ENCODE results near the gene TANGO6.

Gene TANGO6

GRCh38 chr16:68884401-68884800 is 41.1 kb downstream of the TANGO6 start:
- no peak overlapping the region for H3K27ac ChIP-seq (ENCODE audit: low read length)
- no peak for DNase-seq

GRCh38 chr16:68884861-68885720 is 41.8 kb downstream of the TANGO6 start:
- Histone ChIP-seq H3K9me2 (replicated peaks; ENCODE audit: insufficient read depth, low read length) (no peaks in the 10 kb centered on the region), H3K27ac (ENCODE audit: low read length) (no peak overlapping the region), H3K9ac (ENCODE audit: low read length) (no peak overlapping the region)

More at GRCh38 chr16:68884401-68884800, 41.1 kb downstream of the TANGO6 start:
- H3K79me2 ChIP-seq (ENCODE audit: low read length): no peaks in the 10 kb centered on the region
- H3K4me2 ChIP-seq (ENCODE audit: low read depth, low read length): no peak overlapping the region
- no peak overlapping the region for H3K9ac ChIP-seq (ENCODE audit: low read length)
- H3K4me1 ChIP-seq (ENCODE audit: low read length): no peaks in the 10 kb centered on the region
- no peak overlapping the region for H2AFZ ChIP-seq (ENCODE audit: low read length)
- H3F3A ChIP-seq (ENCODE audit: insufficient read depth, low read length): no peaks in the 10 kb centered on the region
- no peak overlapping the region for H3K4me3 ChIP-seq (ENCODE audit: low read length)
- no peaks in the 10 kb centered on the region for H3K9me3 ChIP-seq (replicated peaks; ENCODE audit: insufficient read depth, low read length)
- H4K20me1 ChIP-seq (ENCODE audit: insufficient read depth, low read length): no peaks in the 10 kb centered on the region
- no peaks in the 10 kb centered on the region for H3K36me3 ChIP-seq (replicated peaks; ENCODE audit: insufficient read depth, low read length)
- H3K27me3 ChIP-seq (replicated peaks; ENCODE audit: insufficient read depth, low read length): no peaks in the 10 kb centered on the region
- TF ChIP-seq CTCF (IDR thresholded peaks at IDR 0.05; ENCODE audit: low read length): no peak
- TF ChIP-seq EZH2 (optimal IDR thresholded peaks at IDR 0.05; ENCODE audit: low read depth, low read length): no peak
- TF ChIP-seq EZH2phosphoT487 (IDR thresholded peaks at IDR 0.05; ENCODE audit: low read length): no peak
- no peaks in the 10 kb centered on the region for H3K9me2 ChIP-seq (replicated peaks; ENCODE audit: insufficient read depth, low read length)

GRCh38 chr16:68887107-68887506 is 43.8 kb downstream of the TANGO6 start:
- Histone ChIP-seq H3K4me1 (ENCODE audit: low read length) (no peaks in the 10 kb centered on the region), H4K20me1 (ENCODE audit: insufficient read depth, low read length) (no peaks in the 10 kb centered on the region), H3K9ac (ENCODE audit: low read length) (no peak overlapping the region), H3K4me2 (ENCODE audit: low read depth, low read length) (no peak overlapping the region), H3K9me2 (replicated peaks; ENCODE audit: insufficient read depth, low read length) (no peaks in the 10 kb centered on the region), H2AFZ (ENCODE audit: low read length) (no peak overlapping the region), H3K27ac (ENCODE audit: low read length) (no peak overlapping the region), H3K9me3 (replicated peaks; ENCODE audit: insufficient read depth, low read length) (no peaks in the 10 kb centered on the region), H3K4me3 (ENCODE audit: low read length) (no peak overlapping the region), H3F3A (ENCODE audit: insufficient read depth, low read length) (no peaks in the 10 kb centered on the region), H3K27me3 (replicated peaks; ENCODE audit: insufficient read depth, low read length) (no peaks in the 10 kb centered on the region), H3K36me3 (replicated peaks; ENCODE audit: insufficient read depth, low read length) (no peaks in the 10 kb centered on the region), H3K79me2 (ENCODE audit: low read length) (no peaks in the 10 kb centered on the region)
- no peak for DNase-seq
- TF ChIP-seq CTCF (IDR thresholded peaks at IDR 0.05; ENCODE audit: low read length) (no peak), EZH2phosphoT487 (IDR thresholded peaks at IDR 0.05; ENCODE audit: low read length) (no peak), EZH2 (optimal IDR thresholded peaks at IDR 0.05; ENCODE audit: low read depth, low read length) (no peak)

More at GRCh38 chr16:68884861-68885720, 41.8 kb downstream of the TANGO6 start:
- no peak for TF ChIP-seq EZH2 (optimal IDR thresholded peaks at IDR 0.05; ENCODE audit: low read depth, low read length)
- no peak for TF ChIP-seq EZH2phosphoT487 (IDR thresholded peaks at IDR 0.05; ENCODE audit: low read length)
- no peak for TF ChIP-seq CTCF (IDR thresholded peaks at IDR 0.05; ENCODE audit: low read length)
- no peak overlapping the region for H2AFZ ChIP-seq (ENCODE audit: low read length)
- H3K4me1 ChIP-seq (ENCODE audit: low read length): no peaks in the 10 kb centered on the region
- no peak overlapping the region for H3K4me3 ChIP-seq (ENCODE audit: low read length)
- no peaks in the 10 kb centered on the region for H3F3A ChIP-seq (ENCODE audit: insufficient read depth, low read length)
- no peaks in the 10 kb centered on the region for H3K36me3 ChIP-seq (replicated peaks; ENCODE audit: insufficient read depth, low read length)
- no peaks in the 10 kb centered on the region for H3K79me2 ChIP-seq (ENCODE audit: low read length)
- no peak for DNase-seq
- H3K4me2 ChIP-seq (ENCODE audit: low read depth, low read length): no peak overlapping the region
- H3K27me3 ChIP-seq (replicated peaks; ENCODE audit: insufficient read depth, low read length): no peaks in the 10 kb centered on the region
- H4K20me1 ChIP-seq (ENCODE audit: insufficient read depth, low read length): no peaks in the 10 kb centered on the region
- H3K9me3 ChIP-seq (replicated peaks; ENCODE audit: insufficient read depth, low read length): no peaks in the 10 kb centered on the region

Measured in MM.1S (cell line).